ENCODE results near the gene GRB7.

The GRB7 gene

GRCh38 chr17:39776252-39776651 lies 38.5 kb downstream of the GRB7 start:
- H3K27ac ChIP-seq (ENCODE audit: low read depth, low read length): no peak overlapping the region
- no peak overlapping the region for H2AFZ ChIP-seq (ENCODE audit: low read length, unreplicated experiment)
- no peak overlapping the region for H3K4me3 ChIP-seq (ENCODE audit: low read depth, low read length)
- H3K27me3 ChIP-seq (ENCODE audit: insufficient read depth, low read length): 0 out of 2 replicates have a peak, but pooled peaks cover 8% of the 10 kb centered on the region
- H3K79me2 ChIP-seq (ENCODE audit: control insufficient read depth, insufficient read depth, low read length, unreplicated experiment): no peaks in the 10 kb centered on the region
- H3K36me3 ChIP-seq (ENCODE audit: insufficient read depth, low read length): no peaks in the 10 kb centered on the region
- H3K4me1 ChIP-seq (ENCODE audit: control insufficient read depth, insufficient read depth, low read length, unreplicated experiment): peaks cover 2% of the 10 kb centered on the region

GRCh38 chr17:39777534-39778365 lies 40.0 kb downstream of the GRB7 start:
- Histone ChIP-seq H3K27me3 (ENCODE audit: insufficient read depth, low read length) (0 out of 2 replicates have a peak, but pooled peaks cover 8% of the 10 kb centered on the region), H3K79me2 (ENCODE audit: control insufficient read depth, insufficient read depth, low read length, unreplicated experiment) (no peaks in the 10 kb centered on the region), H3K27ac (ENCODE audit: low read depth, low read length) (no peak overlapping the region), H3K36me3 (ENCODE audit: insufficient read depth, low read length) (no peaks in the 10 kb centered on the region), H2AFZ (ENCODE audit: low read length, unreplicated experiment) (no peak overlapping the region), H3K4me3 (ENCODE audit: low read depth, low read length) (no peak overlapping the region), H3K4me1 (ENCODE audit: control insufficient read depth, insufficient read depth, low read length, unreplicated experiment) (peaks cover 17% of the 10 kb centered on the region)

GRCh38 chr17:39781031-39781860 lies 43.5 kb downstream of the GRB7 start:
- H3K36me3 ChIP-seq (ENCODE audit: insufficient read depth, low read length): no peaks in the 10 kb centered on the region
- no peaks in the 10 kb centered on the region for H3K27me3 ChIP-seq (ENCODE audit: insufficient read depth, low read length)
- H3K4me1 ChIP-seq (ENCODE audit: control insufficient read depth, insufficient read depth, low read length, unreplicated experiment): peaks cover 21% of the 10 kb centered on the region
- no peak overlapping the region for H3K4me3 ChIP-seq (ENCODE audit: low read depth, low read length)
- no peak overlapping the region for H3K27ac ChIP-seq (ENCODE audit: low read depth, low read length)
- no peak overlapping the region for H2AFZ ChIP-seq (ENCODE audit: low read length, unreplicated experiment)
- H3K79me2 ChIP-seq (ENCODE audit: control insufficient read depth, insufficient read depth, low read length, unreplicated experiment): no peaks in the 10 kb centered on the region

GRCh38 chr17:39781861-39782213 lies 44.1 kb downstream of the GRB7 start:
- Histone ChIP-seq H2AFZ (ENCODE audit: low read length, unreplicated experiment) (no peak overlapping the region), H3K36me3 (ENCODE audit: insufficient read depth, low read length) (no peaks in the 10 kb centered on the region), H3K4me1 (ENCODE audit: control insufficient read depth, insufficient read depth, low read length, unreplicated experiment) (peaks cover 21% of the 10 kb centered on the region), H3K27me3 (ENCODE audit: insufficient read depth, low read length) (no peaks in the 10 kb centered on the region), H3K27ac (ENCODE audit: low read depth, low read length) (no peak overlapping the region), H3K79me2 (ENCODE audit: control insufficient read depth, insufficient read depth, low read length, unreplicated experiment) (no peaks in the 10 kb centered on the region), H3K4me3 (ENCODE audit: low read depth, low read length) (no peak overlapping the region)

- no peak overlapping the region for H3K27ac ChIP-seq (ENCODE audit: low read depth, low read length)
- H2AFZ ChIP-seq (ENCODE audit: low read length, unreplicated experiment): no peak overlapping the region
- no peaks in the 10 kb centered on the region for H3K79me2 ChIP-seq (ENCODE audit: control insufficient read depth, insufficient read depth, low read length, unreplicated experiment)
- peaks cover 21% of the 10 kb centered on the region for H3K4me1 ChIP-seq (ENCODE audit: control insufficient read depth, insufficient read depth, low read length, unreplicated experiment)
- H3K4me3 ChIP-seq (ENCODE audit: low read depth, low read length): no peak overlapping the region
- no peaks in the 10 kb centered on the region for H3K27me3 ChIP-seq (ENCODE audit: insufficient read depth, low read length)
- H3K36me3 ChIP-seq (ENCODE audit: insufficient read depth, low read length): no peaks in the 10 kb centered on the region
Observed at GRCh38 chr17:39782481-39782880, 44.7 kb downstream of the GRB7 start.

- Histone ChIP-seq H3K36me3 (ENCODE audit: insufficient read depth, low read length) (no peaks in the 10 kb centered on the region), H3K79me2 (ENCODE audit: control insufficient read depth, insufficient read depth, low read length, unreplicated experiment) (no peaks in the 10 kb centered on the region)
Observed at GRCh38 chr17:39782980-39783379, 45.2 kb downstream of the GRB7 start.

GRCh38 chr17:39787041-39787440 lies 49.3 kb downstream of the GRB7 start:
- Histone ChIP-seq H3K27ac (ENCODE audit: low read depth, low read length) (no peak overlapping the region), H3K4me1 (ENCODE audit: control insufficient read depth, insufficient read depth, low read length, unreplicated experiment) (peaks cover 11% of the 10 kb centered on the region), H2AFZ (ENCODE audit: low read length, unreplicated experiment) (no peak overlapping the region), H3K4me3 (ENCODE audit: low read depth, low read length) (no peak overlapping the region), H3K36me3 (ENCODE audit: insufficient read depth, low read length) (no peaks in the 10 kb centered on the region), H3K79me2 (ENCODE audit: control insufficient read depth, insufficient read depth, low read length, unreplicated experiment) (no peaks in the 10 kb centered on the region), H3K27me3 (ENCODE audit: insufficient read depth, low read length) (peaks cover 4% of the 10 kb centered on the region; the same call in 1 of the 2 replicates)

More at GRCh38 chr17:39782980-39783379, 45.2 kb downstream of the GRB7 start:
- Histone ChIP-seq H3K4me3 (ENCODE audit: low read depth, low read length) (no peak overlapping the region), H3K4me1 (ENCODE audit: control insufficient read depth, insufficient read depth, low read length, unreplicated experiment) (peaks cover 21% of the 10 kb centered on the region), H3K27me3 (ENCODE audit: insufficient read depth, low read length) (no peaks in the 10 kb centered on the region), H2AFZ (ENCODE audit: low read length, unreplicated experiment) (no peak overlapping the region), H3K27ac (ENCODE audit: low read depth, low read length) (no peak overlapping the region)

GRCh38 chr17:39787743-39788484 lies 50.2 kb downstream of the GRB7 start:
- Histone ChIP-seq H3K4me3 (ENCODE audit: low read depth, low read length) (no peak overlapping the region), H3K27me3 (ENCODE audit: insufficient read depth, low read length) (peaks cover 4% of the 10 kb centered on the region; the same call in 1 of the 2 replicates), H3K36me3 (ENCODE audit: insufficient read depth, low read length) (no peaks in the 10 kb centered on the region), H3K79me2 (ENCODE audit: control insufficient read depth, insufficient read depth, low read length, unreplicated experiment) (no peaks in the 10 kb centered on the region), H3K4me1 (ENCODE audit: control insufficient read depth, insufficient read depth, low read length, unreplicated experiment) (peaks cover 2% of the 10 kb centered on the region), H2AFZ (ENCODE audit: low read length, unreplicated experiment) (no peak overlapping the region), H3K27ac (ENCODE audit: low read depth, low read length) (no peak overlapping the region)

- Histone ChIP-seq H2AFZ (ENCODE audit: low read length, unreplicated experiment) (no peak overlapping the region), H3K27me3 (ENCODE audit: insufficient read depth, low read length) (peaks cover 4% of the 10 kb centered on the region; the same call in 1 of the 2 replicates), H3K4me1 (ENCODE audit: control insufficient read depth, insufficient read depth, low read length, unreplicated experiment) (no peaks in the 10 kb centered on the region), H3K27ac (ENCODE audit: low read depth, low read length) (no peak overlapping the region), H3K36me3 (ENCODE audit: insufficient read depth, low read length) (no peaks in the 10 kb centered on the region), H3K4me3 (ENCODE audit: low read depth, low read length) (no peak overlapping the region), H3K79me2 (ENCODE audit: control insufficient read depth, insufficient read depth, low read length, unreplicated experiment) (no peaks in the 10 kb centered on the region)
Observed at GRCh38 chr17:39791111-39791992, 53.6 kb downstream of the GRB7 start.

Measured in ACC112 (cell line).